SK-N-MC (cell line): ENCODE results near the gene EHBP1.
"Not testable (repeated sequence)": the region's sequence is repeated elsewhere in the genome, so short reads cannot be mapped to it uniquely, and the experiment has no call there.

ENCODE experiments used
- DNase-seq: peaks from one replicate; pipeline ENCODE4 v3.0.0-alpha.2; 2011; ENCODE audit warnings: low read depth, low spot score
- H3K27ac ChIP-seq: fragments of 200-600 bp; sonication (generic); 2 replicates; pipeline ENCODE4 v1.5.1; 2016; ENCODE audit warnings: mixed run types
- H3K36me3 ChIP-seq: fragments of 200-600 bp; sonication (generic); 2 replicates; pipeline ENCODE4 v1.6.1; 2017; ENCODE audit warnings: antibody characterized with exemption, low read length, mixed read lengths; ENCODE audit not compliant: insufficient read depth
- H3K4me3 ChIP-seq: fragments of 200-600 bp; sonication (generic); 2 replicates; pipeline ENCODE4 v1.5.1; 2016
- H3K9ac ChIP-seq: fragments of 200-600 bp; sonication (generic); 2 replicates; pipeline ENCODE4 v1.8.0; 2017; ENCODE audit warnings: mixed run types, mixed read lengths; ENCODE audit not compliant: insufficient read length
- H3K9me3 ChIP-seq: fragments of 200-600 bp; sonication (generic); 2 replicates; pipeline ENCODE4 v1.6.1; 2017; ENCODE audit warnings: low read depth, mild to moderate bottlenecking, antibody characterized with exemption, low read length, moderate library complexity, mixed read lengths
- EZH2 ChIP-seq: fragments of 200-600 bp; sonication (generic); IDR thresholded peaks from one replicate; pipeline ENCODE4 v1.6.1; 2017; ENCODE audit warnings: antibody characterized with exemption
- FOXP2 ChIP-seq: optimal IDR thresholded peaks from 2 replicates; pipeline ENCODE3; 2011; ENCODE audit warnings: mild to moderate bottlenecking, moderate library complexity; ENCODE audit not compliant: insufficient read depth; ENCODE audit errors: extremely low read length, control extremely low read depth
- POLR2AphosphoS5 ChIP-seq: IDR thresholded peaks from 2 replicates; pipeline ENCODE4 v1.6.1; 2012; ENCODE audit warnings: mild to moderate bottlenecking, low read depth, low read length, borderline replicate concordance

The EHBP1 gene

GRCh38 chr2:63060472-63060991 lies 355.0 kb downstream of the EHBP1 start:
- Histone ChIP-seq H3K9me3 (no peaks in the 10 kb centered on the region), H3K9ac (no peak overlapping the region), H3K27ac (no peak overlapping the region), H3K36me3 (peaks cover 13% of the 10 kb centered on the region; the same call in 1 of the 2 replicates), H3K4me3 (no peak overlapping the region; the same call in 1 of the 2 replicates)
- DNase-seq = no peak
- TF ChIP-seq POLR2AphosphoS5 = no peak
- TF ChIP-seq FOXP2 = no peak
- no peak for TF ChIP-seq EZH2

- Histone ChIP-seq H3K27ac (no peak overlapping the region), H3K4me3 (no peak overlapping the region), H3K36me3 (no peaks in the 10 kb centered on the region), H3K9ac (no peak overlapping the region), H3K9me3 (no peaks in the 10 kb centered on the region)
- no peak for TF ChIP-seq FOXP2
- TF ChIP-seq POLR2AphosphoS5 = no peak
- no peak for TF ChIP-seq EZH2
- DNase-seq = no peak
Observed at GRCh38 chr2:63064197-63064596, 358.7 kb downstream of the EHBP1 start.

- DNase-seq = no peak
- Histone ChIP-seq H3K36me3 (no peaks in the 10 kb centered on the region), H3K9ac (no peak overlapping the region), H3K27ac (no peak overlapping the region), H3K4me3 (no peak overlapping the region), H3K9me3 (no peaks in the 10 kb centered on the region)
- TF ChIP-seq EZH2 (no peak), POLR2AphosphoS5 (no peak), FOXP2 (no peak)
Observed at GRCh38 chr2:63064661-63065060, 359.1 kb downstream of the EHBP1 start.

GRCh38 chr2:63066265-63066664 lies 360.8 kb downstream of the EHBP1 start:
- TF ChIP-seq EZH2 = no peak
- no peak for TF ChIP-seq POLR2AphosphoS5
- TF ChIP-seq FOXP2 = no peak
- DNase-seq = no peak
- no peak overlapping the region for H3K27ac ChIP-seq

GRCh38 chr2:63066838-63067237 lies 361.3 kb downstream of the EHBP1 start:
- H3K9ac ChIP-seq = no peak overlapping the region
- H3K9me3 ChIP-seq = no peaks in the 10 kb centered on the region
- no peak overlapping the region for H3K27ac ChIP-seq
- H3K4me3 ChIP-seq = no peak overlapping the region
- TF ChIP-seq POLR2AphosphoS5 (no peak), EZH2 (no peak), FOXP2 (no peak)
- DNase-seq = no peak
- no peaks in the 10 kb centered on the region for H3K36me3 ChIP-seq

More at GRCh38 chr2:63066265-63066664, 360.8 kb downstream of the EHBP1 start:
- Histone ChIP-seq H3K36me3 (no peaks in the 10 kb centered on the region), H3K9me3 (no peaks in the 10 kb centered on the region), H3K9ac (no peak overlapping the region), H3K4me3 (no peak overlapping the region)

GRCh38 chr2:63071664-63072063 lies 366.2 kb downstream of the EHBP1 start:
- no peak for DNase-seq
- TF ChIP-seq FOXP2 (no peak), EZH2 (no peak), POLR2AphosphoS5 (no peak)
- Histone ChIP-seq H3K9me3 (no peaks in the 10 kb centered on the region), H3K9ac (no peak overlapping the region), H3K27ac (no peak overlapping the region), H3K4me3 (no peak overlapping the region), H3K36me3 (no peaks in the 10 kb centered on the region)

- Histone ChIP-seq H3K27ac (no peak overlapping the region), H3K9ac (no peak overlapping the region)
Observed at GRCh38 chr2:63073994-63074393, 368.5 kb downstream of the EHBP1 start.

GRCh38 chr2:63074399-63074798 lies 368.9 kb downstream of the EHBP1 start:
- not testable (repeated sequence) for H3K36me3 ChIP-seq, H3K27ac ChIP-seq, H3K9me3 ChIP-seq, DNase-seq, H3K4me3 ChIP-seq, H3K9ac ChIP-seq

More at GRCh38 chr2:63073994-63074393, 368.5 kb downstream of the EHBP1 start:
- no peak for DNase-seq
- no peak for TF ChIP-seq POLR2AphosphoS5
- TF ChIP-seq FOXP2 = no peak
- Histone ChIP-seq H3K4me3 (no peak overlapping the region), H3K36me3 (no peaks in the 10 kb centered on the region), H3K9me3 (no peaks in the 10 kb centered on the region)
